Gastroesophageal sphincter (tissue), 4 donors: ENCODE results near the gene CLSTN1. TPM values are rescaled to one million over a fixed set of nuclear protein-coding genes. Genes with fewer than 3 reads are reported as not detected.

Source experiments
- ATAC-seq: fragments of 150-250 bp; one replicate; pipeline ENCODE4 v1.9.1; 2016; ENCODE audit warnings: mild to moderate bottlenecking, moderate library complexity
- H3K27ac ChIP-seq, 4 donors: fragments of 200-600 bp; sonication (generic) in 3 of 4; 1 replicate in 3 of 4; 2 replicates in 1 of 4; pipeline ENCODE4 v1.5.1; 2016 to 2019
- H3K27me3 ChIP-seq: fragments of 200-600 bp; sonication (generic); one replicate; pipeline ENCODE4 v1.5.1; 2019
- H3K36me3 ChIP-seq, 2 donors: fragments of 200-600 bp; sonication (generic); one replicate each; pipeline ENCODE4 v1.5.1; 2019; ENCODE audit warnings: control low read depth in 1 of 2
- H3K4me1 ChIP-seq, 3 donors: fragments of 200-600 bp; sonication (generic); 1 replicate in 2 of 3; 2 replicates in 1 of 3; pipeline ENCODE4 v1.5.1; 2016 to 2019; ENCODE audit warnings: control low read depth in 2 of 3
- H3K4me3 ChIP-seq, 2 donors: fragments of 200-600 bp; sonication (generic); one replicate each; pipeline ENCODE4 v1.5.1; 2019; ENCODE audit warnings: mild to moderate bottlenecking in 1 of 2, moderate library complexity in 1 of 2
- H3K9me3 ChIP-seq, 3 donors: fragments of 200-600 bp; sonication (generic); one replicate each; pipeline ENCODE4 v1.5.1; 2017 to 2019; ENCODE audit warnings: control low read depth in 2 of 3
- CTCF ChIP-seq, 4 experiments: fragments of 200-600 bp in 2 of 4; fragments of 450-650 bp in 2 of 4; sonication (generic) in 1 of 4; IDR thresholded peaks; one replicate each; pipeline ENCODE4 v1.5.1; 2017 to 2019; ENCODE audit warnings: antibody characterized with exemption in 4 of 4, mild to moderate bottlenecking in 2 of 4, moderate library complexity in 2 of 4
- EP300 ChIP-seq: sonication (generic); formaldehyde crosslinking; IDR thresholded peaks from one replicate; pipeline ENCODE4 v1.6.1; 2017; ENCODE audit warnings: antibody characterized with exemption, mild to moderate bottlenecking
- POLR2A ChIP-seq, 2 donors: fragments of 450-650 bp; IDR thresholded peaks; one replicate each; pipeline ENCODE4 v1.6.1; 2017; ENCODE audit warnings: antibody characterized with exemption in 2 of 2, mild to moderate bottlenecking in 2 of 2, moderate library complexity in 1 of 2
- POLR2AphosphoS5 ChIP-seq: sonication (generic); formaldehyde crosslinking; IDR thresholded peaks from one replicate; pipeline ENCODE4 v1.6.1; 2017; ENCODE audit warnings: antibody characterized with exemption
- WGBS, 2 donors: methylation state at CpG; one replicate each; pipeline ENCODE4 v1.1.5; 2018; ENCODE audit warnings: low coverage in 1 of 2; 5-methylcytosine and 5-hydroxymethylcytosine counted together
- total RNA-seq, 4 donors: library from RNA; depleted of rRNA; stranded (reverse); fragments of >200 nt; gene quantifications; one replicate each; pipeline ENCODE4 v1.1.0, GENCODE V29; 2016

Gene CLSTN1
- total RNA-seq, 4 donors from 2014 or later = 45.1 to 95.4 (median 58.7) TPM

GRCh38 chr1:9724706-9725476, 98.9 kb downstream of the CLSTN1 start:
- H3K4me1 ChIP-seq = no peaks in the 10 kb centered on the region
- no peaks in the 10 kb centered on the region for H3K27me3 ChIP-seq
- H3K9me3 ChIP-seq = peaks cover 0 to 12% (median 0%) of the 10 kb centered on the region in 3 donors
- peak; percentile 54 for ATAC-seq
- H3K4me3 ChIP-seq = no peak overlapping the region
- WGBS, 2 donors = 73% methylated on average over 4 of the region's 24 CpGs; no CpG with 5 or more reads in 1 of the 2 donors
- H3K36me3 ChIP-seq = peaks cover 0 to 97% of the 10 kb centered on the region in 2 donors
- H3K27ac ChIP-seq = no peak overlapping the region
- TF ChIP-seq POLR2A (IDR thresholded peaks at IDR 0.05) (no peak), POLR2AphosphoS5 (no peak), EP300 (no peak), CTCF (IDR thresholded peaks at IDR 0.05) (peak in 3 of 4 experiments; percentile 60 to 83 (median 65))

- no peak for ATAC-seq
- Histone ChIP-seq H3K36me3 (peaks cover 0 to 95% of the 10 kb centered on the region in 2 donors), H3K27me3 (no peaks in the 10 kb centered on the region), H3K4me3 (no peak overlapping the region), H3K9me3 (peaks cover 0 to 12% (median 0%) of the 10 kb centered on the region in 3 donors), H3K27ac (no peak overlapping the region), H3K4me1 (peaks cover 0 to 6% (median 0%) of the 10 kb centered on the region in 3 donors)
- 87 to 92% methylated on average over 3 to 6 of the region's 6 CpGs for WGBS, 2 donors
- TF ChIP-seq EP300 = no peak
- TF ChIP-seq CTCF (IDR thresholded peaks at IDR 0.05) = no peak
- TF ChIP-seq POLR2A (IDR thresholded peaks at IDR 0.05) = no peak
- no peak for TF ChIP-seq POLR2AphosphoS5
Observed at GRCh38 chr1:9723926-9724325, 99.8 kb downstream of the CLSTN1 start.

- Histone ChIP-seq H3K4me1 (peaks cover 0 to 12% (median 0%) of the 10 kb centered on the region in 3 donors), H3K27me3 (no peaks in the 10 kb centered on the region), H3K4me3 (no peak overlapping the region), H3K9me3 (peaks cover 0 to 12% (median 0%) of the 10 kb centered on the region in 3 donors), H3K27ac (no peak overlapping the region), H3K36me3 (peaks cover 0 to 94% of the 10 kb centered on the region in 2 donors)
- 97% methylated on average over 7 of the region's 14 CpGs; no CpG with 5 or more reads in 1 of the 2 donors for WGBS, 2 donors
- TF ChIP-seq CTCF (IDR thresholded peaks at IDR 0.05) (no peak), POLR2A (IDR thresholded peaks at IDR 0.05) (no peak), POLR2AphosphoS5 (no peak), EP300 (no peak)
- no peak for ATAC-seq
Observed at GRCh38 chr1:9723068-9723805, 100.5 kb downstream of the CLSTN1 start.

GRCh38 chr1:9722378-9722749, 101.4 kb downstream of the CLSTN1 start:
- H3K4me3 ChIP-seq = no peak overlapping the region
- TF ChIP-seq POLR2AphosphoS5 (no peak), EP300 (no peak), CTCF (IDR thresholded peaks at IDR 0.05) (no peak), POLR2A (IDR thresholded peaks at IDR 0.05) (no peak)
- H3K4me1 ChIP-seq = peaks cover 0 to 18% (median 0%) of the 10 kb centered on the region in 3 donors
- no peak for ATAC-seq
- peaks cover 0 to 12% (median 0%) of the 10 kb centered on the region in 3 donors for H3K9me3 ChIP-seq
- 83% methylated on average over 3 of the region's 10 CpGs; no CpG with 5 or more reads in 1 of the 2 donors for WGBS, 2 donors
- peaks cover 0 to 91% of the 10 kb centered on the region in 2 donors for H3K36me3 ChIP-seq
- no peaks in the 10 kb centered on the region for H3K27me3 ChIP-seq
- no peak overlapping the region for H3K27ac ChIP-seq
